Activated CD4-positive, CD25-positive, alpha-beta regulatory T cell treated with anti-CD3 and anti-CD28 coated beads, Interleukin-2, amount 50 U/mL, for 24 hours (primary cell): ENCODE measurements around the gene PRPH.
A peak's percentile ranks its signal among the peaks of the same experiment; 100 is the strongest.
"Not testable (repeated sequence)": the region's sequence is repeated elsewhere in the genome, so short reads cannot be mapped to it uniquely, and the experiment has no call there.

Experiments used
- ATAC-seq, 2 donors: fragments of 150-1000 bp; cut with Tn5 transposase; one replicate each; pipeline ENCODE4 v1.10.0; 2021; ENCODE audit warnings: mild to moderate bottlenecking in 1 of 2, moderate library complexity in 1 of 2

The PRPH gene

GRCh38 chr12:49295082-49295936 is at the start of gene PRPH:
Gene PRPH, plus strand, starts transcription at chr12:49295147. Its CDS starts 54 bp downstream, at chr12:49295201.
- ATAC-seq = no peak

- ATAC-seq = no peak
Measured at GRCh38 chr12:49251357-49251756, 43.6 kb upstream of the PRPH start.

GRCh38 chr12:49253033-49253623 is 41.8 kb upstream of the PRPH start:
- ATAC-seq = peak in 1 of 2 donors; percentile 48

- not testable (repeated sequence) for ATAC-seq
Measured at GRCh38 chr12:49255456-49255855, 39.5 kb upstream of the PRPH start.

GRCh38 chr12:49255857-49256637 is 38.9 kb upstream of the PRPH start:
- ATAC-seq = no peak

- ATAC-seq = not testable (repeated sequence)
Measured at GRCh38 chr12:49257508-49258184, 37.3 kb upstream of the PRPH start.

GRCh38 chr12:49259452-49259851 is 35.5 kb upstream of the PRPH start:
- no peak for ATAC-seq

GRCh38 chr12:49260166-49260565 is 34.8 kb upstream of the PRPH start:
- no peak for ATAC-seq

DNA sequence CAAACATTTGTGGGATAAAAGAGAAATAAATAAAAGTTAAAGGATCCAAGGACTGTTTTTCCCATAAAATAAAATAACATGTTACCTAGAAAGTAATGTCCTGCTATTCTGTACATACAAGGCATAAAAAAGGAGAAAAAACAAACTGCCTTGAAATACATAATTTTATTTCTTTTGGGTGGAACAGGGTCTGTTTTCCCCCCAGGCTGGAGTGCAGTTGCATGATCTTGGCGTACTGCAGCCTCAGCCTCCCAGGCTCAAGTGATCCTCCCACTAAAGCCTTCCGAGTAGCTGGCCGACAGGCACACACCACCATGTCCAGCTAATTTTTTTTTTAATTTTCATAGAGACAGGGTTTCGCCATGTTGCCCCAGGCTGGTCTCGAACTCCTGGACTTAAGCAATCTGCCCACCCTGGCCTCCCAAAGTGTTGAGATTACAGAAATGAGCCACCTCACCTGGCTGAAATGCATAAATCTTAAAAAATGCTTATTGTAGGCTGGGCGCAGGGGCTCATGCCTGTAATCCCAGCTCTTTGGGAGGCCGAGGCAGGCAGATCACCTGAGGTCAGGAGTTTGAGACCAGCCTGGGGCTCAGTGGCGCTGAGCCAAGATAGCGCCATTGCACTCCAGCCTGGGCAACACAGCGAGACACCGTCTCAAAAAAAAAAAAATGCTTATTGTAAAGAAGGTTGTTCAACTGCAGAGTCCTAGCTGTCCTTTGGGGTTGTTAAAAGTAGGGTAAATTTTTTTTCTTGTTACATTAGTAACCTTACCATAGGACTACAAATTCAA is 34.2 kb upstream of the PRPH start:
- no peak for ATAC-seq

DNA sequence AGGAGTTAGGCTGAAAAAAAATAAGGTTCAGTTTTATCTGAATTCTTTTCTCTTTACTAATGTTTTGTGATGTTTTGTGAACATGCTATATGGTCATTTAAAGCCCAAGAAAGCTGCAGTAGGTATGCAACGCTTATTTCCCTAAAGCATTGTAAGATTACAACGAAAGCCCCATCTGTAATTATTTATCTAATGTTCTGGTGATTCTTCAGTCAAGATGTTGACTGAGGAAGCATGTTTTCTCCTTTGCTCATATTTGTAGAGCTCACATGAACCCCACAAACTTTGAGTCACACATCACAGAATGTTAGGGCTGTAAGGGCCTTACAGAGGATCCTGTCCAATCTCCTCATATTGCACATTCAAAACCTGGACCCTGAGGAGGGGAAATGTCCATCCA is 33.2 kb upstream of the PRPH start:
- no peak for ATAC-seq

GRCh38 chr12:49263400-49263763 is 31.6 kb upstream of the PRPH start:
- ATAC-seq = no peak

DNA sequence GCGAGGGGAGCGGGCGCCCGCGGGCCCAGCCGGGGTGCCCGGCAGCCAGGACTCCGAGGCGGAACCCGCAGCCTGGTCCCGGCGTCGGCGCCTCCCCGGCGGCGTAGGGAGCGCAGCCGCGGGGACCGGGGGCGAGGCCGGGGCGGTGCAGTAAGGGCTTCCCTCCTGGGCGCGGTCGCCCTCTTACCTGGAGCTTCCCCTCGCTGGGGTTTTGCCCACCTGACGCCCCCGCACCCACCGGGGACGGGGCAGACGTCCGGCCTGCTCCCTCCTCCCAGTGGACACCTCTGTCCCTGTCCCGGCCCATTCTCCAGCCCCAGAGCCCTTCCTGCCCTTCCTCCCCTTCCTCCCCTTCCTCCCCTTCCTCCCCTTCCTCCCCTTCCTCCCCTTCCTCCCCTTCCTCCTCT is 30.5 kb upstream of the PRPH start:
- peak; percentile 40 to 46 for ATAC-seq

DNA sequence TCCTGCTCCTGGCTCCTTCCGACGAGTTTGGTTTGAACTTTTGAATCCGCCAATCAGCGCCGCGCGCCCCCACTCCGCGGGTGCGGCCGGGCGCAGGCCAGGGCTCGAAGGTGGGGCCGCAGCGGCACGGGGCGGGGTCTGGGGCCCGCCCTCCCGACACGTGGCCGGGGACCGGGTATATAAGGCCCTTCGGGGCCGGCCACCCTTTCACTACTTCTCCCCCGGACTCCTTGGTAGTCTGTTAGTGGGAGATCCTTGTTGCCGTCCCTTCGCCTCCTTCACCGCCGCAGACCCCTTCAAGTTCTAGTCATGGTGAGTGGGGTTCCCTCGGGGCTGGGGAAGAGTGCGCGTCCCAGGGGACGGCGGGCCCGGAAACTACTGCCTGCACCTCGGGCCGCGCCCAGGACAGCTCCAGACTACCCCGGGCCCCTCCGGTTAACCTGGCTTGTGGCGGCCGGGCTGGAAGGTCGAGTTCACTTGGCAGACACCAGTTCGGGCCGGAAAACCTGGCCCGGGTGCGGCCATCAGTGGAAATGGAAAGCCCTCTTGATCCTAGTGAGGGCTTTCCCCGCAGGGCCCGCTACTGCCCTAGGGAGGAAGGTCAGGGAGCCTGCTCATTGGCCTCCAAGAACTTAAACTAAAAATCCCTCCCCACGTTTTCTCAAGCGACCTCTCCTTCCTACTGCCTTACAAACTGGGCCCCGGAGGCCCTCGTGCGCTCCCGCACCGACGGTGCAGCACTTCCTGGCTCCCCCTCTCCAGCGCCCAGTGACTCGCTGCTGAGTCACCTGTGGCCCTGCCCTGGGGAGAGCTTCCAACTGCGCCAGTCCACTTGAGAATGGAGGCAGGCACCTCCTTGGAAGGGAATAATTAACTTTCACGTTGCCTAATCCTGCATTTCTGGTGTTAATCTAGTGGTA is 29.8 kb upstream of the PRPH start, which contains the start of gene TUBA1C:
Gene TUBA1C (plus strand): TSS at position 210 of the 920 bp plus-strand sequence. CDS start 100 bp downstream, at position 310.
- ATAC-seq = peak; percentile 87 to 90

DNA sequence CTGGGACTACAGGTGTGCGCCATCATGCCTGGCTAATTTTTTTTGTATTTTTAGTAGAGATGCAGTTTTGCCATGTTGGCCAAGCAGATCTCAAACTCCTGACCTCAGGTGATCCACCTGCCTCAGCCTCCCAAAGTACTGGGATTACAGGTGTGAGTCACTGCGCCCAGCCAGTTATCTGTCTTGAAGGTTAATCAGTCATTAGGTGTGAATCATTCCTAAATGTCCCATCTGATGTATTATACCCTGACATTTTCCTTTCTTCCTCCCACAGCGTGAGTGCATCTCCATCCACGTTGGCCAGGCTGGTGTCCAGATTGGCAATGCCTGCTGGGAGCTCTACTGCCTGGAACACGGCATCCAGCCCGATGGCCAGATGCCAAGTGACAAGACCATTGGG is 25.8 kb upstream of the PRPH start:
- ATAC-seq = not testable (repeated sequence)

- no peak for ATAC-seq
Measured at GRCh38 chr12:49272790-49273725, 21.9 kb upstream of the PRPH start.

GRCh38 chr12:49273726-49274395 is 21.1 kb upstream of the PRPH start:
- ATAC-seq = no peak

GRCh38 chr12:49274396-49275069 is 20.4 kb upstream of the PRPH start:
- ATAC-seq = no peak
